HG03378 (cell line): ENCODE results near the gene CD28.
A peak's percentile ranks its signal among the peaks of the same experiment; 100 is the strongest.

Experiments used
- ATAC-seq: cut with Tn5 transposase; IDR thresholded peaks from one replicate; pipeline ENCODE4 v1.9.1; 2021; ENCODE audit warnings: mild to moderate bottlenecking, moderate library complexity; ENCODE audit not compliant: unreplicated experiment

The CD28 gene

GRCh38 chr2:203706403-203706802 lies at the start of gene CD28:
Gene CD28 (plus strand): TSS chr2:203706639. CDS start chr2:203706697, 58 bp downstream.
- ATAC-seq, result peak; percentile 97

- ATAC-seq, result no peak
These were observed 46.9 kb upstream of the CD28 start for GRCh38 chr2:203659331-203660049.

DNA sequence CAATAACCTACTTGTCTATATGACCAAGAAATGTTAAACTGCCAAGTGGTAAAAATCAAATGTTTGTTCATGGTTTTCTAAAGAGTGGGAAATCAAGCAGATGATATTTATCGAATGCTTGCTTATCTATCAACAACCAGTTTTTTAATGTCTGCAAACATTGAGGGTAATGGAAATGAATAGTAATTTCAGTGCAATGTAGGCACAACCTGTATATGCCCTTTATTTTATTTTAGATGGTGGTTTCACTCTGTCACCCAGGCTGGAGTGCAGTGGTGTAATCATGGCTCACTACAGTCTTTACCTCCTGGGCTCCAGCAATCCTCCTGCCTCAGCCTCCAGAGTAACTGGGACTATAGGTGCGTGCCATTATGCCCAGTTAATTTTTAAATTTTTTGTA lies 46.0 kb upstream of the CD28 start:
- no peak for ATAC-seq

DNA sequence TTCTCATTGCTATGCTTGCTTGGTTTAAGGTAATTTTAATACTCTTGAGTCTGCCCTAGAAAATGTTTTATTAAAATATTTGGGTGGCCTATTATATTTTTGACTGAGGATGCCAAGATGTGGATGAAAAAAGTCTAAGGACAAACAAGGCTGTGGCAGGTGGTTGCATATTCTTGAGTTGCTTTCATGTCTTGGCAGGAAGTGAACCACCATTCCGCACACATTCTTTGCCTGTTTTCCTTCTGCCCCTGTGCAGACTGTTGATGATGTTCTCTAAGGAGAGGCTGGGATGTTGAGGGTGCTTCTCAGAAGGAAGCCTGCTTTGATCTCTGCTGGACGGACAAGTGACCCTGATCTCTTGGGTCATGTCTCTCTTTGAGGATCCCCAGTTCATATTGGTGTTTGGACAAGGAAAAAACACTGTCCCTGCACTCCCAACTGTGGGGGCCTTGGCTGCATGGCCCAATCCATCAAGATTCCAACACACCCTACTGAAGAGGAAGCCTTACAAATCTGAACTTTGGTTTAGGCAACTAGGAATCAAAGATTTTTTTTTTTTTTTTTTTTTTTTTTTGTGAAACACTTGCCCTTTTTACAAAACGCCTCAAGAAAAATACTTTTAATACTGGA lies 45.0 kb upstream of the CD28 start:
- ATAC-seq, result no peak

- ATAC-seq, result no peak
These were observed 44.0 kb upstream of the CD28 start for GRCh38 chr2:203662487-203662886.

DNA sequence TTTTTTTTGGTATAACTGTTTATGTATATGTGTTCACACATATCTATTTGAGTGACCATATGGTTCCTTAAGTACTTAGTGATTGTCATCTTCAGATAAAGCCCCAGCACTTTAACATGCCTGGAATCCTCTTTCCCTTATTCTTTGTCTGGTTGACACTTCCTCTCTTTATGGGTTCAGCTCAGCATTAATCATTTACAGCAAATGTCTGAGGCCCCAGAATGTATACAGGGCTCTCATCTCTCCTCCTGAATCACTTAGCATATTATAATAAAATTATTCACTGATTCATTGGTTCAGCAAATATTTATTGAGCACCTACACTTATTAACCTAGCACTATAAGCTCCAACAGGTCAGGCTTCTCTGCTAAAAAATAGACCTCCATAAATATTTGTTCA lies 43.5 kb upstream of the CD28 start:
- ATAC-seq, result no peak

DNA sequence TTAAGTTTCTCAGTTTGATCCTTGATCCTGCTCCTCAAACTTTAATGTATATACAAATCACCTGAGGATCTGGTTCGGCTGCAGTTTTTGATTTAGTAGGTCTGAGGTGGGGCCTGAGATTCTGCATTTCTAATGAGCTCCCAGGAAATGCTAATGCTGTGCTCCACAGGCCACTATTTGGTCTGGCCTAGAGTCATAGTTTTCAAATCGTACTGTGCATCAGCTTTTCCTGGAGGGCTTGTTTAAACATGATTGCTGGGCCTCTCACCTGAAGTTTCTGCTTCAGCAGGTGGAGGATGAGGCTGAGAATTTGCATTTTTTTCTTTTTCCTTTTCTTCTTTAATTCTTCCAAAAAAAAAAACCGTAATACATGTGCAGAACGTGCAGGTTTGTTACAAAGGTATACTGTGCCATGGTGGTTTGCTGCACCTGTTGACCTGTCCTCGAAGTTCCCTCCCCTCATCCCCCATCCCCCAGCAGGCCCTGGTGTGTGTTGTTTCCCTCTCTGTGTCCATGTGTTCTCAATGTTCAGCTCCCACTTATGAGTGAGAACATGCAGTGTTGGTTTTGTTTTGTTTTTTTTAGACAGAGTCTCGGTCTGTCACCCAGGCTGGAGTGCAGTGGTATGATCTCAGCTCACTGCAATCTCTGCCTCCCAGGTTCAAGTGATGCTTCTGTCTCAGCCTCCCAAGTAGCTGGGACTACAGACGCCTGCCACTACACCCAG lies 42.2 kb upstream of the CD28 start:
- ATAC-seq, result no peak

- no peak for ATAC-seq
These were observed 38.6 kb upstream of the CD28 start for GRCh38 chr2:203667838-203668237.

GRCh38 chr2:203669820-203670219 lies 36.6 kb upstream of the CD28 start:
- no peak for ATAC-seq

DNA sequence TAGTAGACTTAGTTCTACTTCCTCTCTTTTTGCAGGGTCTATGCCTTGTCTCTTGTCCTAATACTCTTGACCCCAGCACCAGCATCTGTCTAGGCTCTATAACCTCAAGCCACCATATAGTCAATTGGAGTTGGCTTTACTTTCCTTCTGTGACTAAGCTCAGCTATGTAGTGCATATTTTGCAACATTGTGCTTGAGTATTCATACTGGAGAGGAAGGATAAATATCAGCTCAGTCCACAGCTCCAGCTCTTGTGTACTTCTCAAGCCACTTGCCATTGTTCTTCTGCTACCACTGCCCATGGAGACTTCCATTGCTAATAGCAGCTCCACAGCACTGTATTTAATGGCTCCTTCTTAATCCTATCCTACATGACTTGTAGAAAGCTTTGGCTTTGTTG lies 35.5 kb upstream of the CD28 start:
- ATAC-seq, result no peak

DNA sequence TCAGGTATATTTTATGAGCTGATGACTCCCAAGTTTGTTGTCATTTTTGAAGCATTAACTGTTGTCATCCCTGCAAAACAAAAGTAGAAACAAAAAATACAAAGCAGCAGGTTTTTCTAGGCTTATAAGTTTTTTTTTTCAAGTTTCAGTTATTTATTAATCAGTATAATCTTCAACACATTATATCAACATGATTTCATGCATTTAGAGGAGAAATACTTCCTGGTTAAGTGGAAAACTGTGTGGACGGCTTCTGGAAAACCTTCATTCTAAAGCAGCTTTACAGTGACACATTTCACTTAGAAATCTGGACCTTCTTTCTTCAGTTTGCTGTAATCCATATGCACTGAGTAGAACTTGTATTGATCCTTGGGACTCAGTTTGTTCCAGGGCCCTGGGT lies 34.6 kb upstream of the CD28 start:
- ATAC-seq, result no peak

DNA sequence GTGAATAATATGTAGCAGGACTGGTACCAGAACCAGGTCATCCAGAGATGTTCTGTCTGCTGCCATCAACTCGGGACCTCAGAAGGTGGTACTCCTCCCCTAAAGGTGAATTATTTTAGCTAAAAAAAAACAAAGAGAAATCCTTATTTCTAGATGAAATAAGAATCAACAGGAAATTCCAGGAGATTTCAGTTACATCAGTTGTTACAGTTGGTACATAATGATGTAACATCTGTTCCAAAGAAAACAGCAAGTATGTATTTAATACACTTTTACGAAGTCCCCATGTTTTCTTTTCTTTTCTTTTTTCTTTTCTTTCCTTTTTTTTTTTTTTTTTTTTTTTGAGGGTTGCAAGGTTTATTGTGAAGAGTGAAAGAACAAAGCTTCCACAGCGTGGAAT lies 33.6 kb upstream of the CD28 start:
- ATAC-seq, result no peak

DNA sequence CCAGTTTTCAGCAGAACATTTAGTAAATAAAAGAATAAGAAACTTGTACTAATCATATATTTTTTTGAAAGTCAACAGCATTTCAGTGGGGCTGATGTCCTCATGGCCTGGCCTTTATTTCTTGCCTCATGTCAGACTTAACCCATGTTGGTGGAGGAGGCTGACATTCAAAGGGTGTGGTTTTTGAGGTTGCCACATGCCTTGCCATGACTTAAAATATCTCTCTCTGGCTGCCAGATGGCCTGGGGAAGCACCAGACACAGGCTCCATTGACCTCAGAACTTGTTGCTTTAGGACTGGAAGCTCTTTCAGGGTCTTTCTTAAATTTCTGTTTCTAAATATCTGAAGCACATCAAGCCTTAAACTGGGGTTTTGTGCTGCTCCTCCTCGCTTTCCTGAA lies 32.5 kb upstream of the CD28 start:
- peak; percentile 98 for ATAC-seq

GRCh38 chr2:203675086-203675485 lies 31.4 kb upstream of the CD28 start:
- ATAC-seq, result no peak

DNA sequence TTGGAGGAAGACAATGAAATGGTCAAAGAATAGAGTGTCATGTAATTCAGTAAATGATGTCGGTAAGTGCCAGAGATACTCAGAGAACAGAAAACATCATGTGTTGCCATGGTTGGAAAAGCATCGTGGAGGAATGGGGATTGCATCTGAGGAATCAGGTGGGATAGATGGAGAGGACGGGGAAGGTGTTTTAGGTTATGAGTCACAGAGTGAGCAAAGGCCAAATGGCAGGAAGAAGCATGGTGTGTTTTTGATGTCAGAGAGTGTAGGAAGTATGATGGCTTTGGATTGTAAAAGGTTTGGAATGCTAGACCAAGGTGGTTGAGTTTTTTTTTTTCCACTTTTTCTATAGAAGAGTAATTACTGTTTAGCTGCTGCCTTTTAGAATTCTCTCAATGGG lies 27.5 kb upstream of the CD28 start:
- ATAC-seq, result no peak

DNA sequence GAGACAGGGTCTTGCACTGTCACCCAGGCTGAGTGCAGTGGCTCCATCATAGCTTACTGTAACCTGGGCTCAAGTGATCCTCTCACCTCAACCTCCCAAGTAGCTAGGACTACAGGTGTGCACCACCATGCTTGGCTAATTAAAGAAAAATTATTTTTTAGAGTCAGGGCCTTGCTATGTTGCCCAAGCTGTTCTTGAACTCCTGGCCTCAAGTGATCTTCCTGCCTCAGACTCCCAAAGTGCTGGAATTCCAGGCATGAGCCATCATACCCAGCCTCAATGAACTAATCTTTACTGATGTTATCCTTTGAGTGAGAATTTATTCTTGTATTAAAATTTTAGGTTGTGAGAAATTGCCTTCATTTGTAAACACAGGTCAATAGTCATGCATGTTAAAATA lies 27.0 kb upstream of the CD28 start:
- no peak for ATAC-seq

DNA sequence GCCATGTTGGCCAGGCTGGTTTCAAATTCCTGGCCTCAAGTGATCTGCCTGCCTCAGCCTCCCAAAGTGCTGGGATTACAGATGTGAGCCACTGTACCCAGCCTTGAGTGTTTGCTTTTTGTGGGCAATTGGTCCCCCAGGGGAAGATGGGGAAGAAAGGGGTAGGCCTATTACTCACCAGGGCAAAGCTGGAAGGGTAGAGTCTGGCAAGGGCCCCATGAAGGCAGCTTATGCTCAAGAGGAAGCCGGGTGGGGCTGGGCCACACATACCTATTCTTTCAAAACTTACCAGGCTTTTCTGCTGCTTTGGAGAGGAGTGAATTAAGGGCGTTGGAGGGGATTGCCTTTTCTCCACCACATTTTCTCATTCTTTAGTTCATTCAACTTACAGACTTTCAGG lies 24.5 kb upstream of the CD28 start:
- ATAC-seq, result no peak

DNA sequence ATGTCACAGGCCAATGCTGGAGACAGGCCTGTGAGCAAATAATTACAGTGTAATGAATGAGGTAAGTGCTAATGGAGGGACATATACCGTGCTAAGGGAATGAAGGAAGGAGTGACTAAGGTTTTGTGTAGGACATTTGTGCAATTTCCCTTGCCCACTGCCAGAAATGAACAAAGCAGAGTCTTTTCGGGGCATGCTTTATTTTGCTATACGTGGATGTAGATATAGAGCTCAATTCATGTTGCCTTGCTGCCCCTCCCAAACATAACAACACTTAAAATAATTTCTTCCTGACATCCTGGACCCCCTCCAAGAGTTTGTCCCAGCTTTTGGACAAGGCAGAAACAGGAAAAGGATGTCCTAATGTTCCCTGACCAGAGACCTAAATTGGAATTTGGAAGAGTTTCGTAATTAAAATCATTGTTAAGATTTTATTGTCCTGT lies 23.7 kb upstream of the CD28 start:
- no peak for ATAC-seq

GRCh38 chr2:203683421-203683820 lies 23.0 kb upstream of the CD28 start:
- no peak for ATAC-seq

- ATAC-seq, result peak; percentile 88
These were observed 22.4 kb upstream of the CD28 start for GRCh38 chr2:203683932-203684556.

GRCh38 chr2:203685081-203685621 lies 21.3 kb upstream of the CD28 start:
- no peak for ATAC-seq
